Stimulated activated CD4-positive, alpha-beta T cell treated with anti-CD3 and anti-CD28 coated beads, Interleukin-2, amount 100 ng/mL, for 48 hours (primary cell): Measurements from ENCODE around the gene INPP5A.
"Not testable (repeated sequence)": the region's sequence is repeated elsewhere in the genome, so short reads cannot be mapped to it uniquely, and the experiment has no call there.

Experiments
- DNase-seq, 2 donors: peaks; one replicate each; pipeline ENCODE4 v3.0.0-alpha.2; 2020

Gene INPP5A

DNA sequence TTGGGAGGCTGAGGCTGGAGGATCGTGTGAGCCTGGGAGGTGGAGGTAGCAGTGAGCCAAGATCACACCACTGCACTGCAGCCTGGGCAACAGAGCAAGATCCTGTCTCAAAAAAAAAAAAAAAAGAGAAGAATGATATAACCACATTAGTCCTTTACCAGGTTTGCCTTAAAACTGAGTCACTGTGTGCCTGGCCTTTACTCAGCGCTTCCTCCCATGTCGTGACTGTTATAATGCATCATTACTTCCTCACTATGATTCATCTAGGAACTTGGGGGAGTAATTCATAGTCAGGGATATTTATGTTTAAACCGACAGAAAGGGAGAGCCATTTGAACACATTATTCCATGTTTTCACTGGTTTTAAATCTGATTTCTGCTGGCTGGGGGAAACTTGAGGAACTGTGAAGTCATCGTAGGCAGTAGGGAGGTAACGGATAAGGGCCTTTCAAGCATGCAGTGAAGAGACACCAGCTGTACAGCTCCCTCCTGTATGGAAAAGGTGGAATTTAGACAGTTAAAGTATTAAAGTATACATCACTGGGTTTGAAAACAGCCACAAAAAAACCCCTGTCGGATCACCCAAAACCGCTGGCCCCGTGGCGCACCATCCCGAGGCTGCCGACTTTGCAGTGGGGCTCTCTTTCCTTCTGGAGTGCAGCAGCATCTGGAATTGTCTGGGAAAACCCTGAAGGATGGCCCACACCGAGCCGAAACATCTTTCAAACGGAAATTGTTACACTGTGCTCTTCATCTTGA, 128.5 kb downstream of the INPP5A start:
- DNase-seq = peak in 1 of 2 donors; percentile 7

DNA sequence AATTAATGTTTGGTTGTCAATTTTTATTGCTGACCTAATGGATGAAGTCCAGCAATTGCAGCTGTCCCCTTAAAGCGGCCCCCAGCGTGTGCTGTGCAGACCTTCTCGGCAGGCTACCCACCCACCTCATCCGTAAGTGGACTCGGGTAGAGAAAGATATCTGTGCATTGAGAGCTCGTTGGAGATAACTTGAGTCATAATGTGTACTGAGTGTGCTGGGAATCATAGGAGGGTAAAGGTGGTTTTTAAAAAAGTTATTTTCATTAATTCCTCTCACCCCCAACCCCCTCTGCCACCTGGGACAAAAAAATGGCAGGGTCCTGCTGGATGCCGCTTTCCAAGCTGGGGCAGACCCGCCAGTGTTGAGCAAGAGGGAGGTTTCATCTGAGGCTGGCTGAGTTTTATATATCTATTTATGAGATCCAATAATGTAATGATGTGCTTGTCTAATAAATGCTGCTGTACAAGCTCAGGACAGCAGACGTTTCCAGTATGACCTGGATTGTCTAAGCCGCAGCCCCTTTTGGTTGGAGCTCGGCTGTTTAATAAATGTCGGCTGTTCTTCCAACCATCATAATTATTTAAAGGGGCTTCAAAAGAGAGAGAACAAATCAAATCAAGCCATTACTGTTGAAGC, 129.2 kb downstream of the INPP5A start:
- no peak for DNase-seq

DNA sequence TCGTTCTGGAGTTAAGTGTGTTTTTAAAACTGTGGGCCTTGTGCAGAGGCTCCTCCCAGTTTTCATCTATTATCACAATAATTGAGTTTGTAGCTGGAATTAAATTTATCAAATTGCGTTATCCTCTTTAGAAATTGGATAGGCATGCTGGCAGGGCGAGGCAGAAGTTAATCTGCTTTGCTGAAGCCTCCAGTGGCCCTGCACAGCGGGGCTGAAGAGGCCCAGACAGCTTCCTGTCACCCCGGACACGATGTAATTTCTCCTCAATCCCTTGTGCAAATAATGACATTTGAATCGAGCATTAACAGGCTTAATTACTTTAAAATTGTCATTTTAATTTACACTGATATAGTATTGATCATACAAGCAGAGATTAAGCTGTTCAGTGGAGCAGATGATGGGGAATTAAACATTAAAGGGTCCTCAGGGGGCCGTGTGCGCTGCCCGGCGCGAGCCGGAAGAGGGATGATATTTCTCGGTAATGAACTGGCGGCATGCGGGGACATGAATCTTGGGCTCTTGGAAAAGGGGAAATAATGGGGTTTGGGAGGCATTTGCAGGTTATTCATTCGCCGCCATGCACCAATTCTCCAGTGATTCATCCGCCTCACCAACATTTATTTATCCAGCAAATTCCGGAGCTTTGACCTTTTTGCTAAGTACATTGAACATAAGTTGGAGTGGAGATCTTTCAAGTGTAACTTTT, 129.9 kb downstream of the INPP5A start:
- no peak for DNase-seq

DNA sequence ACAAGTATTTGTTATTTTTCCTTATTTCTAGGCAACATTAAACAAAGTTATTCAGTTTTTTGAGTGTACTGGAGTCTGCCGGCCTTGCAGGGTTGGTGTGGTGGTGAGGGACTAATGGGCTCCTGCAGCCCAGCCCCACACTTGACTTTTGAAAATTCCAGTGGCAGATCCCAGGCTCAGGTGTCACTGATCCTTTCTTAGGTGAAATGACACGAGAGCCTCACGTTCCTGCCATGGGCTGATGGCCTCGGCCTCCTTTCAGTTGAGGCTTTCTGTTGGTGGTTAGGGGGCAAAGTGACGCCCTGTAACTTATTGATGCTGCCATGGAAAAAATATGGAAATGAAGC, 130.4 kb downstream of the INPP5A start:
- DNase-seq = no peak

DNA sequence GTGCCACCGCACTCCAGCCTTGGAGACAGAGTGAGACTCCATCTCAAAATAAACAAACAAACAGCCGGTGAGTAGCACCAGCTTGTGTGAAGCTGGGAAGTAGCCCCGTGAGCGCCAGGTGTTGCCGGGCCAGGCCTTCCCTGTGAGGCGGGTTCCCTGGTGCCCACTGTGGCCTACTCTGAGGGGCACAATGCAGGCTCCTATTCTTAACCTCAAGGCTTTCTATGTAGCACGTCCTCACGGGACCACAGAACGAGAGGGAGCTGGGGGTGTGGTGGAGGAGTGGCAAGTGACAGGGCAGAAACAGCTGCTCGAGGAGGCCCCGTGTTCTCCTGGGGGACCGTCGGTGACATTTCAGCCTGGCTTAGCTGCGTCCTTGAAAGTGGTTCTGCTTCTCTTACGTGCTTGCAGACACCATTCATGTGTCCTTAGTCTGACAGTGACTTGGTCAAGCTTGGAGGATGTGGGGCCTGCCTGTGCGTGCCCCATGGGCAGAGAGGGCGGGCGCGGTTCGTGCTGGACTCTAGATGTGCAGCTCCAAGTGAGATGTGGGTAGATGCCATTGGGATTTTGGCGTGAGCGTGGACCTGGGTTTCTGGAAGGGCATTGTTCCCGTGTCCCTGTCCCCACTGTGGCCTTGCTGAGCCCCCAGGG, 131.7 kb downstream of the INPP5A start:
- no peak for DNase-seq

DNA sequence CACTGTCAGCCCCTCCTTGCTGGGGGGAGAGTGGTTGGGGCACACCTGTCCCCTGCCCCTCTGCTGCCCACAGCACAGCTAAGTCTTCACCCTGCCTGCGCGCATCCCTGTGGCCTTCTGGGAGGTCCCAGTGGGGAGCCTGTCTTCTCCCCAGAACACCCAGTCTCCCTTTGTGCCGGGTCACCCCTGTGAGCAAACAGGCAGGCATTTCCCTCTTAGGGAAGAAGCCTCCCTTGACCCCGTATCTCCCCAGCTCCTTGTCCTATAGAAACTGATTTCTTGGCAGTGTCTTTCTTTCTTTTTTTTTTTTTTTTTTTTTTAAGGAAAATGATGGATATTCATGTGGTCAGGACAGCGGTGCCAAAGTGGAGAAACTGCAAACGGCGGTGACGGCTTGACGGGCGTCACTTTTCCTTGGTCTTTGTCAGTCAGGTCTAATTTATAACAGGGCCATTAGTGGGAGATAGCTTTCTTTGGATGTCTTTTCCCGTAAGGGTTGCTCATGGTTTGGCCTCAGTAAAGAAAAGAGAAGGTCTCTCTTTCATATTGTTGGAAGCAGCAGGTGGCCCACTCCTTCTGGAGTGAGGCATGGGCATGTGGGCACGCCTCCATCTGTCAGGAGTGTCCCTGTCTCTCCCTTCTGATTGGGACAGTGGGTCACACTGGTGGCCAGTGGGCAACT, 133.1 kb downstream of the INPP5A start:
- DNase-seq = no peak

DNA sequence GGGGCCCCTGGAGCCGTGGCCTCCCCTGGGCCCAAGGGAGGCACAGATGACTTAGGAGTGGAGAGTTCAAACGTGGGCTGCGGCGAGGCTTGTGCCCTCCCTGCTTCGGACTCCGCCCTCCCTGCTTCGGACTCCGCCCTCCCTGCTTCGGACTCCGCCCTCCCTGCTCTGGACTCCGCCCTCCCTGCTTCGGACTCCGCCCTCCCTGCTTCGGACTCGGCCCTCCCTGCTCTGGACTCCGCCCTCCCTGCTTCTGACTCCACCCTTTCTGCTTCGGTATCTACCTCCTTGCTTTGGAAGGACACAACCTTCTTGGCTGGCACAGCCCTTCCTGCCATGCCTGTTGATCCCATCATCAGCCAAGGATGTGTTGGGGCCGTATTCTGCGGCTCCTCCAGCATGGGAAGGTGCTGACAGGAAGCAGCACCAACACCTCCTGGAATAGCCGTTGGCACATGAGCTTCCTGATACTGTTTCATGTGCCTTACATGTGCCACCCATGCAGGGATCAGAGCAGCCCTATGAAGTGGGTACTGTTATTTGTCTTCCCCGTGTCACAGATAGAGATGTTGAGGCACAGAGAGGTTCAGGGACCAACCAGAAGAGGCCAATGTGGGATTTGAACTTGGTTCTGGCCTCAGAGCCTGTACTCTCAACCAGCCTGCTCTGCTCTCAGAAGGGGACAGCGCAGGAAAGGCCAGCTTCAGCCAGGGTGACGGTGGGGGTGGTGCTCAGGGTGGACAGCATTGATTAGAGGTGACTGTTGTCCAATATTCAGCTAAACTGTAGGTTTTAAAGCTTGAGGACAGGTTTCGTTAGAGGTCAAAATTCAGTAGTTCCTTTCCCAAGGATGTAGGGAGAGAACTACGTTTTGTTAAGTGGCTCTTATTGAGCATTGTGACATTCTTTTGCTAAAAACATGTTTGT, 133.9 kb downstream of the INPP5A start:
- DNase-seq = no peak

DNA sequence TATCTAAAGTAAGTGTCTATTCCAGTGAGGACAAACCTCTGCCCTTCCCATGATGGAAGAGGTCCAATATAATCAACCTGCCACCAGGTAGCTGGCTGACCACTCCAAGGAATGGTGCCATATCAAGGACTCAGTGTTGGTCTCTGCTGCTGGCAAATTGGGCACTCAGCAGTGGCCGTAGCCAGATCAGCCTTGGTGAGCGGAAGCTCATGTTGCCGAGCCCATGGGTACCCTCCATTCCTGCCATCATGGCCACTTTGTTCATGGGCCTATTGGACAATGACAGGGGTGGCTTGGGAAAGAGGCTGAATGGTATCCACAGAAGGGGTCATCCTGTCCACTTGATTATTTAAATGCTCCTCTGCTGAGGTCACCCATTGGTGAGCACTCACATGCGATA, 136.2 kb downstream of the INPP5A start:
- DNase-seq = not testable (repeated sequence)

DNA sequence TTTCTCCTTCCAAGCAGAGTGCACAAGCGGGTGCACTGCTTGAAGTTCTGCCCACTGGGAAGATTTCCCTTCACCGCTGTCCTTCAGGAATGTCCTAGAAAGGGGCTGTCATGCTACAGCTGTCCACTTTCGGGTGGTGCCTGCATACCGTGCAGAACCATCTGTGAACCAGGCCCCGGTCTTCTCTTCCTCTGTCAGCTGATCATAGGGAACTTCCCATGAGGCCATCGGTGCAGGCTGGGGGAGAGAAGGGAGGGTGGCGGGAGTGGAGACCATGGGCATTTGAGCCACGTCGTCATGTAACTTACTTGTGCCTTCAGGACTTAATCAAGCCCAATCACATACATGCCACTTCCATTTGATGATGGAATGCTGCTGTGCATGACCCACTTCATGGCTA, 136.7 kb downstream of the INPP5A start:
- no peak for DNase-seq

DNA sequence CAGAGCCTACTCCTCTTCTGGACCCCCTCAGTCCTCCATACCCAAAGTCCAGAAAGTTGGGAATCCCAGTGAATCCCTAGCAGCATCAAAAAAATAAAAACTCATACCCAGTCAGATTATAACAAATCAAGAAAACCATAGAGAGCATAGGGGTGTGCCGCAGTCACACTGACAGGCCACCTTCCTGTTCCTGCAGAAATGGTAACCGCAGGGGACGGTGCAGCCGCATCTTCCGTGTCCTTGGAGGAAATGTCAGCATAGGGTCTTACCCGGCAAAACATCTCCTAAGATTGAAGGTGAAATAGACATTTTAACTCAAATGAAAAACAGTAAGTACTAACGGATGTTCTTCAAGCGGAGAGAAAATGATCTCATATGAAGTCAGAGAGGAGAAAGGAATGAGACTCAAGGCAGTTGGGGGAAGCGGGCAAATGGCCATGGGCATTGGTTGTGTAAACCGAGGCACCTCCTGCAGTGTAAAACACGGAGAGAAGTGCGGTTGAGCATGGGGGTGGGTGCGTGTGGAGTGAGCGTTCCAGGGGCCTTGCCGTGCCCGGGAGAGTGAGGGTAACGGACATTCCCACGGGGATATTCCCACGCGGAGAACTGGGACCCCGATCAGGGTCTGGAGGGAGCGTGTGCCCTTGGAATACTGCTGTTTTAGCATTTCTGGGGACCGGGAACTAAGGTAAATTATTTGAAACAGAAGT, 137.6 kb downstream of the INPP5A start:
- DNase-seq = no peak

DNA sequence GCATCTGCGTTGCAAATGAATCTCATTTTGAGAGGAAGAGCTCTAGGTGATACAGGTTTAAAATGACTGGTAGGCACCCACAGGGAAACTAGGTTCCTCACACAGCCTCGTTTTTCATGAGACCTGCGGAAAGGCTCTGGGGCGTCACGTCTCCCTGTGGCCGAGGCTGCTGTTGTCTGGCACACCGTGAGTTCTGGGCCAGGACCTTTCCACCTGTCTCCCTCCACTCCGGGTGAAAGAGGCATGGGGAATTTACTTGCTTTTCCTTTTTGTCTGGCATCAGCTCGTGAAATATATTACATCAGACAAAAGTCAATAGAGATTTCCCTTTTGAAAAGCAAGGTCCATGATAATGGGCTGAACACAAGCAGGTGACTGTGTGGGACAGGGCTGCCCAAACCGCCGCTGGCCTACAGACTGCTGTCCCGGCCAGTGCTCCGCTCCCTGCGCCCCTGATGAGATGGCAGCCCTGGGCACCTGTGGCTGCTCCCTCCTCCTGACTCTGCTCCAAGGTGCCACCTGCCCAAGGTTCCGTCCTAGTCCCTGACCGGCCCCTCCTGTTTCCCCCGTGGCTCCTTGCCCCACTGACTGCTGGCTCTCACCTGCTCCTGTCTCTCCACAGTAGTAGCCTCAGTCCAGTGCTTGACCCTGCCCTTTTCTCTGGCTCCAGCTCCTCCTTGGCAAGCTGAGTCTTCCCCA, 138.8 kb downstream of the INPP5A start:
- no peak for DNase-seq

DNA sequence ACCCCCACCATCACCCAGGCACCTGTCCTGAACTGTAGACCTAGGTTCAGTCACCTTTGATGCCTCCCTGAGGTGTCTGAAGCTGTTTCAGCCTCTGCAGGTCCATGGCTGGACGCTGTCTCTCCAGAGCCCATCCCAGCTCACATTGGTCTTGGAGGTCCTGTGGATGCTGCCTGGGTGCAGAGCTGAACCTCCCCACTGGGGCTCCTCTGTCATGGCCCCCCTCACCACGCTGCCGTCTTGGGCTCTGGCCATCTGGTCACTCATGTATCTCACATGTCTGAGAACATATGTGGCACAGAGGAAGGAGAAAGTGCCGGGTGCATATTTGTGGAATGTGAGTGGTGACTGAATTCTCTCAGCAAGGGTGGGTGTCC, 139.5 kb downstream of the INPP5A start:
- DNase-seq = no peak

DNA sequence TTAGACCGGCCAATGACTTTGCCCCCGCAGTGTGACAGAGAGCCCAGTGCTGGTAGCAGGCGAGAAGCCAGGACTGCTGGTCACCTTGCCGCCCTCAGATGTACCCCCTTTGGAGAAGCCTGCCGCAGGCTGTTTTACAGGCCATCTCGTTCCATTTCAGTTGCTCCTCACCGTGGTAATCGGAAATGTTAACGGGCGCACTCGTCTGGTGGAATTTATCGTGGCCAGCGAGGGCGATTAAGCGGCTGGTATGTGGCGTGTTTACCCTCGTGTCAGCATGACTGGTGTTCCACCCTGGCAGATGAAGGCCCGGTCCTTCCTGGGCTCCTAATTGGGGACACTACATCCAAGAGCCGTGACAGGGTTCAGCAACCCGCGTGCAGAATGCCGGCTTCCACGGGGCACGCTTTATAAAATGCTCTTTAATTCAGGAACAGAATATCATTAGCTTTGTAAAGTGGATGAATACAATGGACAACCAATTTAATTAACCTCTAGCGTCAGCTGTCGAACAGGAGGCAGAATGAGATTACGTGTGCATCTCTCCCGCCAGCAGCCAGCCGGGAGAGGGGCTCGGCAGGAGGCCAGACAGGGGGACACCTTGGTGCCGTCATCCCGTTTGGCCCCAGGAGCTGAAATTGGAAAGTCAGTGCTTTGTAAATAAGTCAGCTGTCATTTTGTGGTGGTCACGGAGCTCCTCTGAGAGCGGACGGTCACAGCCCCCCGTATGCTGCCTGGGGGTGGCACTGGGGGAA, 140.1 kb downstream of the INPP5A start:
- DNase-seq = no peak

DNA sequence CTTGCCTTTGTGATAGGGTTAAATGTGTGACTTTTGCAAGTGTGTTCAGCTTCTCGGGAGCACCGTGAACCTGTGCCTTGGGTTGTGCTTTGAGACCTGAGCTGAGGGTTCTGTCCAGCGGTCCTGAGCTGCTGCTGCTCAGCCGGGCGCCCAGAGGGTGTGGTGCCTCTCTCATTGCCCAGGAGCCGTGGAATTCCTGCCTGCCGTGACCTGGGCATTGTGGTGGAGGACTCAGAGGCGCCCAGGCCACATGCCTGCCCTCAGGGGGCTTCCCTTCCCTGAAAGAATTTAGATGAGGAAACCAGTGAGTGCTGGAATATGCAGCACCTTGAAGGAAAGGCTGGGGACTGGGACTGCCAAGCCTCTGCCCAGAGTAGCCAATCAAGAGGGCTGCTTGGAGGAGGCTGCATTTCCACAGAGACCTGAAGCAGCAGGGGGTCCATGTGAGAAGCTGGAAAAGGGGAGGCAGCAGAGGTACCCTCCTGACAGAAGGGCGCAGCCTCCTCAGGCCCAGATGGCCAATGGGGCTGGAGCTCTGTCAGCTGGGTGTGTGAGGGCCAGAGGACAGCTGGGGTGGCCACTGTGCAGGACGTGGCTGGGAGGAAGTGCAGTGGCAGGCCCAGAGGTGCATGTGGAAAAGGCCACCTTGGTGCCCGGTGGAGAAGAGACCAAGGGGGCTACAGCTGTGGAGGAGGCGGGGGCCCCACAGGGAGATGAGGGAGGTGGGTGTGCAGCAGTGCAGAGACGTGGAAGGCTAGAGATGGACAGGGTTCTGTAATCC, 141.0 kb downstream of the INPP5A start:
- no peak for DNase-seq

DNA sequence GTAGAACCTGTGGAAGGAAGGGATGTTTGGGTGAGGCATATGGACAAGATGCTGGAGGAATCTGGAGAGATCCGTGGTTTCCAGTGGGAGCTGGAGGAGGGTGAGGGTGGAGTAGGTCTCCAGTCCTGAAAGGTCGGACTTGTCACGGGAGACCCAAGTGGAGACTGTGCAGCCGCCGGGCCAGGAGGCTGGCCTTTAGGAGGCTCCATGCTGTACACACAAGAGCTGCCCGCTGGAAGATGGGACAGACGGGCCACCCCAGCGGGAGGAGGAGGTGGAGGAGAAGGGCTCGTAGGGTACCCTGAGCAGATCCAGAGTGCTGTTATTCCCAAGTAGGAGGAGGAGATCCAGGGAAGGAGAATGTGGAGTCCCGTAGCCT, 141.6 kb downstream of the INPP5A start:
- no peak for DNase-seq

DNA sequence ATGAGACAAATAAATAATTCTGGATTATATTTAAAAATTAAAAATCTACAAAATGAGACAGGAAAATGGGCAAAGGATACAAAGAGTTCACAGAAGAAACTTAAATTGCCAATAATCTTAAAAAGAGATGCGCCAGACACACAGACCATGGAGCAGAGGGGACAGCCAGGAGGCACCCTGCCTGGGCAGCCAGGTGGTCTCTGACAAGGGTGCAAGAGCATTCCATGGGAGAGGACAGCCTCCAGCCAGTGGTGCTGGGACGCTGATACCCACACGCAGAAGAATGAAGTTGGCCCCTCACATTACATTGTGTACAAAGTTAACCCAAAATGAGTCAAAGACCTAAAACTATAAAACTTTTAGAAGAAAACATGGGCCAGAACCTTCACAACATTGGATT, 142.1 kb downstream of the INPP5A start:
- no peak for DNase-seq

DNA sequence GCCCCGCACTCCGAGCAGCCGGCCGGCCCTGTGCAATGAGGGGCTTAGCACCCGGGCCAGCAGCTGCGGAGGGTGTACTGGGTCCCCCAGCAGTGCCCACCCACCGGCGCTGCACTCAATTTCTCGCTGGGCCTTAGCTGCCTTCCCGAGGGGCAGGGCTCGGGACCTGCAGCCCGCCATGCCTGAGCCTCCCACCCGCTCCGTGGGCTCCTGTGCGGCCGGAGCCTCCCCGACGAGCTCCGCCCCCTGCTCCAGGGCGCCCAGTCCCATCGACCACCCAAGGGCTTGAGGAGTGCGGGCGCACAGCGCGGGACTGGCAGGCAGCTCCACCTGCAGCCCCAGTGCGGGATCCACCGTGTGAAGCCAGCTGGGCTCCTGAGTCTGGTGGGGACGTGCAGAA, 143.2 kb downstream of the INPP5A start:
- not testable (repeated sequence) for DNase-seq

DNA sequence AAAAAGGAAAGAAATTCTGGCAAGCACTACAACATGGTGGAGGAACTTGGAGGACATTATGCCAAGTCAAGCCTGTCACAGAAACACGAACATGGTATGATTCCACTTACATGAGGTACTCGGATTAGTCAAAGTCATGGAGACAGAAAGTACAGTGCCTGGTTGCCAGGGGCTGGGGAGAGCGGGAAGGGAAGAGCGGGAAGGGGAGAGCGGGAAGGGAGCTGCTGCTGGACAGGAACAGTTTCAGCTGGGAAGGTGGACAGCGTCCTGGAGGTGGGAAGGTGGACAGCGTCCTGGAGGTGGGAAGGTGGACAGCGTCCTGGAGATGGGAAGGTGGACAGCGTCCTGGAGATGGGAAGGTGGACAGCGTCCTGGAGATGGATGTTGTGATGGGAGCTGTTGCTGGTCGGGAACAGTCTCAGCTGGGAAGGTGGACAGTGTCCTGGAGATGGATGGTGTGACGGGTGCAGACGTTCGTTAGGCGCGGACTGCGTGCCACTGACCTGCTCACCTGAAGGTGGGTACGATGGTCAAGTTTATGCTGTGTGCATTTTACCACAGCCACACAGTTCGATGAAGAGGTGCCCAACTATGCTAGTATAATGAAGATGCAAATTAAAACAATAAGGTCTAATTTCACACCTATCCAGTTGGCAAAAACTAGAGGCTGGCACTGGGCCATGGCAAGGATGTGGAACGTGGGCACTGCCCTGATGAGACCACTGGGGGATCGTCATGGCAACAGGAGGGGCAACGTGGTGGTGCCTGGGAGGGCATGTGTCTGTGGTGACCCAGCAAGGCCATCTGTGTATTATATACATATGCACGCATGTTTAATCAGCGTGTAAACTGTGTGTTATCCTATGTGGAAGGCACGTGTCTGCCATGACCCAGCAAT, 144.5 kb downstream of the INPP5A start:
- DNase-seq = no peak
